Prostate gland (tissue), 2 donors: ENCODE results near the gene TMEM143. TPM values are rescaled to one million over a fixed set of nuclear protein-coding genes. Genes with fewer than 3 reads are reported as not detected.

Experiments
- DNase-seq: peaks from one replicate; pipeline ENCODE4 v3.0.0-alpha.2; 2019; ENCODE audit warnings: low spot score
- H3K27ac ChIP-seq, 2 donors: fragments of 200-600 bp; sonication (generic); 2 replicates each; pipeline ENCODE4 v1.5.1; 2017 to 2019
- H3K27me3 ChIP-seq: fragments of 200-600 bp; sonication (generic); replicated peaks from 2 replicates; pipeline ENCODE4 v1.5.1; 2019; ENCODE audit not compliant: insufficient read depth
- H3K36me3 ChIP-seq, 2 donors: fragments of 200-600 bp; sonication (generic); 1 replicate in 1 of 2; 2 replicates in 1 of 2; pipeline versions ENCODE4 v1.5.1 to v1.8.1; 2017 to 2019
- H3K4me1 ChIP-seq: fragments of 200-600 bp; sonication (generic); replicated peaks from 2 replicates; pipeline ENCODE4 v1.5.1; 2019
- H3K4me3 ChIP-seq, 2 donors: fragments of 200-600 bp; sonication (generic); 2 replicates each; pipeline ENCODE4 v1.5.1; 2017 to 2019
- H3K9me3 ChIP-seq: fragments of 200-600 bp; sonication (generic); 2 replicates; pipeline ENCODE4 v1.5.1; 2017
- CTCF ChIP-seq, 4 experiments: fragments of 200-600 bp in 2 of 4; fragments of 450-650 bp in 2 of 4; sonication (generic) in 2 of 4; IDR thresholded peaks; 1 replicate in 3 of 4; 2 replicates in 1 of 4; pipeline ENCODE4 v1.5.1; 2016 to 2019; ENCODE audit warnings: antibody characterized with exemption in 4 of 4, mild to moderate bottlenecking in 2 of 4, moderate library complexity in 2 of 4
- POLR2A ChIP-seq: fragments of 450-650 bp; IDR thresholded peaks from one replicate; pipeline ENCODE4 v1.6.1; 2016; ENCODE audit warnings: antibody characterized with exemption, mild to moderate bottlenecking
- POLR2AphosphoS5 ChIP-seq: sonication (generic); formaldehyde crosslinking; IDR thresholded peaks from one replicate; pipeline ENCODE4 v1.6.1; 2017; ENCODE audit warnings: antibody characterized with exemption
- WGBS: methylation state at CpG from one replicate; pipeline ENCODE4 v1.1.5; 2018; 5-methylcytosine and 5-hydroxymethylcytosine counted together
- intact Hi-C: fragments of 100-400 bp; cut with DNase I; formaldehyde crosslinking; loops from one replicate; pipeline ENCODE4 v1.14.2; 2022
- total RNA-seq, 2 donors: library from RNA; depleted of rRNA; stranded (reverse); fragments of >200 nt; gene quantifications; one replicate each; pipeline ENCODE4 v1.1.0, GENCODE V29; 2016

Gene TMEM143
- total RNA-seq, 2 donors from 2014 or later = 4.6 to 14.9 TPM

- Histone ChIP-seq H3K4me3 (peak overlapping the region; percentile 23 to 35), H3K27me3 (no peaks in the 10 kb centered on the region), H3K36me3 (no peaks in the 10 kb centered on the region), H3K4me1 (peaks cover 6% of the 10 kb centered on the region), H3K27ac (peak overlapping the region; percentile 89 to 97), H3K9me3 (no peaks in the 10 kb centered on the region)
- no peak for TF ChIP-seq POLR2A
- TF ChIP-seq POLR2AphosphoS5 = no peak
- no peak for TF ChIP-seq CTCF (IDR thresholded peaks at IDR 0.05)
- no peak for DNase-seq
- WGBS = 21% methylated on average over 6 of the region's 6 CpGs
- intact Hi-C loops = loop anchor here (2.0 kb wide), 1 partner anchor 30 kb away; the partner anchor contains the start of gene TMEM143
Measured at GRCh38 chr19:48332351-48332661, 31.4 kb downstream of the TMEM143 start.

GRCh38 chr19:48330012-48330681 is 33.6 kb downstream of the TMEM143 start:
- DNase-seq = peak; percentile 83
- no peaks in the 10 kb centered on the region for H3K9me3 ChIP-seq
- peaks cover 10% of the 10 kb centered on the region for H3K4me1 ChIP-seq
- intact Hi-C loops = no loop called here
- H3K27ac ChIP-seq = peak overlapping the region; percentile 83 to 86
- peak; percentile 89 for TF ChIP-seq POLR2AphosphoS5
- peak in 1 of 4 experiments; percentile 28 for TF ChIP-seq CTCF (IDR thresholded peaks at IDR 0.05)
- TF ChIP-seq POLR2A = peak; percentile 53
- peak overlapping the region; percentile 43 to 55 for H3K4me3 ChIP-seq
- no peaks in the 10 kb centered on the region for H3K27me3 ChIP-seq
- WGBS = 17% methylated on average over 41 of the region's 41 CpGs
- H3K36me3 ChIP-seq = no peaks in the 10 kb centered on the region

GRCh38 chr19:48329167-48329891 is 34.4 kb downstream of the TMEM143 start:
- Histone ChIP-seq H3K4me1 (peaks cover 10% of the 10 kb centered on the region), H3K36me3 (no peaks in the 10 kb centered on the region), H3K27me3 (no peaks in the 10 kb centered on the region), H3K4me3 (peak overlapping the region in 1 of 2 donors; percentile 55), H3K27ac (peak overlapping the region; percentile 83 to 86), H3K9me3 (no peaks in the 10 kb centered on the region)
- TF ChIP-seq CTCF (IDR thresholded peaks at IDR 0.05) = no peak
- no peak for TF ChIP-seq POLR2A
- no peak for TF ChIP-seq POLR2AphosphoS5
- no peak for DNase-seq
- intact Hi-C loops = no loop called here
- WGBS = 66% methylated on average over 15 of the region's 15 CpGs

GRCh38 chr19:48325265-48325910 is 38.4 kb downstream of the TMEM143 start, which contains the start of gene EMP3:
Gene EMP3, plus strand, starts transcription at chr19:48325552. Its CDS starts 1,293 bp downstream, at chr19:48326845.
- TF ChIP-seq POLR2A (peak; percentile 49), POLR2AphosphoS5 (peak; percentile 55), CTCF (IDR thresholded peaks at IDR 0.05) (no peak)
- Histone ChIP-seq H3K9me3 (no peaks in the 10 kb centered on the region), H3K27ac (peak within 1 kb of the TSS; percentile 67 to 78), H3K4me1 (peaks cover 6% of the 10 kb centered on the region), H3K27me3 (no peaks in the 10 kb centered on the region), H3K4me3 (peak within 1 kb of the TSS; percentile 32 to 34), H3K36me3 (no peaks in the 10 kb centered on the region)
- 1% methylated on average over 22 of the region's 22 CpGs for WGBS
- intact Hi-C loops = loop anchor here (2.0 kb wide), 1 partner anchor 39 kb away; the partner anchor contains the start of gene SYNGR4
- DNase-seq = peak; percentile 47
